GM06990 (cell line): Measurements from ENCODE around the gene DGKI.

Experiments
- DNase-seq: peaks from one replicate; pipeline ENCODE4 v3.0.0-alpha.2; 2011; ENCODE audit not compliant: insufficient read length; ENCODE audit errors: extremely low read depth
- H3K27me3 ChIP-seq: replicated peaks from 2 replicates; pipeline ENCODE4 v1.6.0; 2011; ENCODE audit warnings: low read length; ENCODE audit not compliant: control insufficient read depth, insufficient read depth
- H3K36me3 ChIP-seq: 2 replicates; pipeline ENCODE4 v1.5.1; 2011; ENCODE audit warnings: low read length; ENCODE audit not compliant: control insufficient read depth, insufficient read depth
- H3K4me3 ChIP-seq: replicated peaks from 2 replicates; pipeline ENCODE4 v1.5.1; 2011; ENCODE audit warnings: low read depth, mild to moderate bottlenecking, control low read depth, low read length
- CTCF ChIP-seq: IDR thresholded peaks from 2 replicates; pipeline ENCODE4 v1.5.1; 2011; ENCODE audit warnings: low read length, control low read depth, mild to moderate bottlenecking, inconsistent platforms; ENCODE audit not compliant: insufficient read depth, poor library complexity, severe bottlenecking

The DGKI gene

GRCh38 chr7:137591421-137591837, 255.3 kb downstream of the DGKI start:
- no peak for TF ChIP-seq CTCF
- Histone ChIP-seq H3K36me3 (no peaks in the 10 kb centered on the region), H3K27me3 (no peaks in the 10 kb centered on the region), H3K4me3 (no peak overlapping the region)
- no peak for DNase-seq

GRCh38 chr7:137590756-137591305, 255.9 kb downstream of the DGKI start:
- DNase-seq, result no peak
- H3K4me3 ChIP-seq, result no peak overlapping the region
- no peaks in the 10 kb centered on the region for H3K27me3 ChIP-seq
- no peak for TF ChIP-seq CTCF
- H3K36me3 ChIP-seq, result no peaks in the 10 kb centered on the region

- Histone ChIP-seq H3K27me3 (no peaks in the 10 kb centered on the region), H3K4me3 (no peak overlapping the region), H3K36me3 (no peaks in the 10 kb centered on the region)
Measured at GRCh38 chr7:137590071-137590755, 256.6 kb downstream of the DGKI start.

GRCh38 chr7:137587326-137587725, 259.4 kb downstream of the DGKI start:
- TF ChIP-seq CTCF, result no peak
- Histone ChIP-seq H3K27me3 (no peaks in the 10 kb centered on the region), H3K36me3 (no peaks in the 10 kb centered on the region), H3K4me3 (no peak overlapping the region)
- no peak for DNase-seq

More at GRCh38 chr7:137590071-137590755, 256.6 kb downstream of the DGKI start:
- no peak for DNase-seq
- TF ChIP-seq CTCF, result no peak

GRCh38 chr7:137585591-137585990, 261.2 kb downstream of the DGKI start:
- H3K36me3 ChIP-seq, result no peaks in the 10 kb centered on the region
- no peak for DNase-seq
- no peaks in the 10 kb centered on the region for H3K27me3 ChIP-seq
- H3K4me3 ChIP-seq, result no peak overlapping the region
- no peak for TF ChIP-seq CTCF
